ENCODE results near the gene SYT9.

SYT9 gene

DNA sequence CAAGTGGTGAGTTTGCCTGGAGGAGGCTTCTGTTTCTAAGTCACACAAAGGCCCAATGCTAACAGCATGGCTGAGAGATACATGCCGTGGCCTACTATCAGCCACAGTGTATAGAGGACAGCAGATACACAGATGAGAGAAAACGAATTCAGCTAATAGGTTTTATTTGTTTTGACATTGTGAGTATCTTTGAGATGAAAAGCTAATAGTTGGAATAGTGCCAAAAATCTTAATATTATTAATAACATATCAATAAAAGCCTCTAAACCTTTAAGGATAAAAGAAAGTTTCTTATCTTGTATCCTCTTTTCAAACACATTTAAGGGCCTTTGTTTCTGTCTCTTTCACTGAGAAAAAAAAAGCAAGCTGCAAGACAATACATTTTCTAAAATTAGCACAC lies 203.2 kb downstream of the SYT9 start:
- TF ChIP-seq SIN3A (IDR thresholded peaks at IDR 0.05; ENCODE audit: borderline replicate concordance, insufficient read depth, low read length) = no peak
- TF ChIP-seq TAF1 (IDR thresholded peaks at IDR 0.05; ENCODE audit: borderline replicate concordance, insufficient read depth, low read length) = no peak
- TF ChIP-seq, protein P1, sequence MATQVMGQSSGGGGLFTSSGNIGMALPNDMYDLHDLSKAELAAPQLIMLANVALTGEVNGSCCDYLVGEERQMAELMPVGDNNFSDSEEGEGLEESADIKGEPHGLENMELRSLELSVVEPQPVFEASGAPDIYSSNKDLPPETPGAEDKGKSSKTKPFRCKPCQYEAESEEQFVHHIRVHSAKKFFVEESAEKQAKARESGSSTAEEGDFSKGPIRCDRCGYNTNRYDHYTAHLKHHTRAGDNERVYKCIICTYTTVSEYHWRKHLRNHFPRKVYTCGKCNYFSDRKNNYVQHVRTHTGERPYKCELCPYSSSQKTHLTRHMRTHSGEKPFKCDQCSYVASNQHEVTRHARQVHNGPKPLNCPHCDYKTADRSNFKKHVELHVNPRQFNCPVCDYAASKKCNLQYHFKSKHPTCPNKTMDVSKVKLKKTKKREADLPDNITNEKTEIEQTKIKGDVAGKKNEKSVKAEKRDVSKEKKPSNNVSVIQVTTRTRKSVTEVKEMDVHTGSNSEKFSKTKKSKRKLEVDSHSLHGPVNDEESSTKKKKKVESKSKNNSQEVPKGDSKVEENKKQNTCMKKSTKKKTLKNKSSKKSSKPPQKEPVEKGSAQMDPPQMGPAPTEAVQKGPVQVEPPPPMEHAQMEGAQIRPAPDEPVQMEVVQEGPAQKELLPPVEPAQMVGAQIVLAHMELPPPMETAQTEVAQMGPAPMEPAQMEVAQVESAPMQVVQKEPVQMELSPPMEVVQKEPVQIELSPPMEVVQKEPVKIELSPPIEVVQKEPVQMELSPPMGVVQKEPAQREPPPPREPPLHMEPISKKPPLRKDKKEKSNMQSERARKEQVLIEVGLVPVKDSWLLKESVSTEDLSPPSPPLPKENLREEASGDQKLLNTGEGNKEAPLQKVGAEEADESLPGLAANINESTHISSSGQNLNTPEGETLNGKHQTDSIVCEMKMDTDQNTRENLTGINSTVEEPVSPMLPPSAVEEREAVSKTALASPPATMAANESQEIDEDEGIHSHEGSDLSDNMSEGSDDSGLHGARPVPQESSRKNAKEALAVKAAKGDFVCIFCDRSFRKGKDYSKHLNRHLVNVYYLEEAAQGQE (IDR thresholded peaks at IDR 0.05; ENCODE audit: insufficient read depth in 1 of 2, low read depth in 2 of 2, low read length in 2 of 2) = no peak
- no peak for TF ChIP-seq POLR2AphosphoS5 (IDR thresholded peaks at IDR 0.05; ENCODE audit: low read depth, low read length)
- no peak for TF ChIP-seq FOXP2 (optimal IDR thresholded peaks at IDR 0.05; ENCODE audit: borderline replicate concordance, extremely low read depth, extremely low read length, insufficient read depth)

DNA sequence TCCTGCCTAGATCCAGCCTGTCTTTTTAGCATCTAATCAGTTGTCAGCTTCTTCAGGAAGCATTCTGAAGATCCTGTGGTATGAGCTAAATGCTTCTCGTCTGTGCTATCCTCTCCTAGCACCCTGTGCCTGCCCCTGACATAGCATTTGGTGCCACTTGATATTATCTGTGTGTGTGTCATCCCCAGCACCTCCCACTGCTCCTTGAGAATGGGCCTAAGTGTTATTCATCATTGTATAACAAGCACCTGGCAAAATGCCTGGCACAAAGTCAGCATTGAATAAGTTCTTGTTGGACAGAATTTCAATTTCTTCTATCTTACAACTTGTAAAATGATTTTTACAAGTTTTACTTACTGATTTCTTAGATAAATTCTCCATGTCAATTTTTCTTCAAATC lies 205.5 kb downstream of the SYT9 start:
- no peak for TF ChIP-seq SIN3A (IDR thresholded peaks at IDR 0.05; ENCODE audit: borderline replicate concordance, insufficient read depth, low read length)

DNA sequence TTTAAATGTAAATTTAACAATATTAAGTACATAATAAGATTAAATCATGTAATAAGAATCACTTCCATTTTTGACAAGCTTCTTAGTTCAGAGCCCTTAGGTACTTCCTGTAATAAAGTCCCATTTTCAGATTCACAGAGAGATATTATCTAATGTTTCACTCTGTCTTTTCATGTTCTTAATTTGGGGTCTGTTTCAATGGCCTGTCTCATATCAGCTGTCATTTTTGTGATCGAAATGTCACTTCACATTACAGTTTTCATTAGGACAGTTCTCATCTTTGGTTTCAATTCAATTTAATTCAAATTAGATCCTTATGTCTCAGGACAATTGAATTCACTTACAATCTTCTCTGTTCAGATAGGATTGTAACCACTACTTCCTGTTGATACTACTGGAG lies 211.0 kb downstream of the SYT9 start:
- TF ChIP-seq, protein P1 (IDR thresholded peaks at IDR 0.05; ENCODE audit: insufficient read depth in 1 of 2, low read depth in 2 of 2, low read length in 2 of 2) = no peak
- no peak for TF ChIP-seq FOXP2 (optimal IDR thresholded peaks at IDR 0.05; ENCODE audit: borderline replicate concordance, extremely low read depth, extremely low read length, insufficient read depth)
- TF ChIP-seq SIN3A (IDR thresholded peaks at IDR 0.05; ENCODE audit: borderline replicate concordance, insufficient read depth, low read length) = no peak
- TF ChIP-seq TAF1 (IDR thresholded peaks at IDR 0.05; ENCODE audit: borderline replicate concordance, insufficient read depth, low read length) = no peak
- TF ChIP-seq POLR2AphosphoS5 (IDR thresholded peaks at IDR 0.05; ENCODE audit: low read depth, low read length) = no peak

DNA sequence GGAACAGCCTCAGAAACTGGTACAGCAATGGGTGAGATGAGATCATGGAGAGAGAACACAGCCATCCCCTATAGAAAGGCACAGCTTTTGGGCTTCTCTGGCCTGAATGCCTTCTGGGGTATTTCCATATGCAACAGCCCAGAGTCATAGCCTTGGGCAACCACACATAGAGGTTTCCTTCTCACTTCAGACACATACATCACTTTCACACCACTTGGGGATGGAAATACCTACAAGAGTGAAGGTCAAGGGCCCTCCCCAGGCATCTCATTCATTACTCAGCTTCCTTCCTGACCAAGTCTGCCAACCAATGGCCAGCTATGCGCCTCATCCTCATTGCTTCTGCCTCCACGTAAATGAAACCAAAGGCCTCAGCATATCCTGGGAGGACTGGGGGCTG lies 215.9 kb downstream of the SYT9 start:
- TF ChIP-seq FOXP2 (optimal IDR thresholded peaks at IDR 0.05; ENCODE audit: borderline replicate concordance, extremely low read depth, extremely low read length, insufficient read depth) = no peak
- no peak for TF ChIP-seq TAF1 (IDR thresholded peaks at IDR 0.05; ENCODE audit: borderline replicate concordance, insufficient read depth, low read length)

- no peak for TF ChIP-seq SIN3A (IDR thresholded peaks at IDR 0.05; ENCODE audit: borderline replicate concordance, insufficient read depth, low read length)
- no peak for TF ChIP-seq TAF1 (IDR thresholded peaks at IDR 0.05; ENCODE audit: borderline replicate concordance, insufficient read depth, low read length)
- TF ChIP-seq FOXP2 (optimal IDR thresholded peaks at IDR 0.05; ENCODE audit: borderline replicate concordance, extremely low read depth, extremely low read length, insufficient read depth) = no peak
- TF ChIP-seq POLR2AphosphoS5 (IDR thresholded peaks at IDR 0.05; ENCODE audit: low read depth, low read length) = no peak
- TF ChIP-seq, protein P1 (IDR thresholded peaks at IDR 0.05; ENCODE audit: insufficient read depth in 1 of 2, low read depth in 2 of 2, low read length in 2 of 2) = no peak
Measured at GRCh38 chr11:7469351-7469865, 217.7 kb downstream of the SYT9 start.

DNA sequence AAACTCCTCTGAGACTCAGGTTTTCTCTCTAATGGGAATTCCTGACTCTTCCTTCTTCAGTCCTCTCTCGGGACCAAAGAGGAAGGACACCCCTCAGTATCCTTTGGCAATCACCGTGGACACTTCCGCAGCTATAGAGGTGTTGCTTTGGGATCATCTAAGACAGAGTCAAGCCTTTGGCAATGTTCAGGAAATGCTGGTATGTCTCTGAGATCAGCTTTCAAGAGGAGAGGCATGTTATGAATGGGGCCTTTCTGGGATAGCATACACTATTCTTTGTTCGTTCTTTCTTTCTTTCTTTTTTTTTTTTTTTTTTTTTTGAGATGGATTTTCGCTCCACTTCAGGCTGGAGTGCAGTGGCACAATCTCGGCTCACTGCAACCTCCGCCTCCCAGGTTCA lies 219.4 kb downstream of the SYT9 start:
- TF ChIP-seq SIN3A (IDR thresholded peaks at IDR 0.05; ENCODE audit: borderline replicate concordance, insufficient read depth, low read length) = no peak
- TF ChIP-seq POLR2AphosphoS5 (IDR thresholded peaks at IDR 0.05; ENCODE audit: low read depth, low read length) = no peak
- no peak for TF ChIP-seq FOXP2 (optimal IDR thresholded peaks at IDR 0.05; ENCODE audit: borderline replicate concordance, extremely low read depth, extremely low read length, insufficient read depth)
- TF ChIP-seq, protein P1 (IDR thresholded peaks at IDR 0.05; ENCODE audit: insufficient read depth in 1 of 2, low read depth in 2 of 2, low read length in 2 of 2) = no peak
- no peak for TF ChIP-seq TAF1 (IDR thresholded peaks at IDR 0.05; ENCODE audit: borderline replicate concordance, insufficient read depth, low read length)

All from PFSK-1 (cell line).